Stimulated activated CD8-positive, alpha-beta memory T cell treated with anti-CD3 and anti-CD28 coated beads, Interleukin-12 subunit alpha, Interleukin-12 subunit beta, amount 100 ng/mL, for 4 hours (primary cell): ENCODE data around the gene PDP2.
A peak's percentile ranks its signal among the peaks of the same experiment; 100 is the strongest.
"Not testable (repeated sequence)": the region's sequence is repeated elsewhere in the genome, so short reads cannot be mapped to it uniquely, and the experiment has no call there.

Experiments
- DNase-seq: peaks from one replicate; pipeline ENCODE4 v3.0.0-alpha.2; 2020; ENCODE audit warnings: low read depth

PDP2 gene

GRCh38 chr16:66853261-66854139 is 26.8 kb upstream of the PDP2 start:
- DNase-seq: no peak

- DNase-seq: no peak
Measured at GRCh38 chr16:66856184-66856730, 24.1 kb upstream of the PDP2 start.

- no peak for DNase-seq
Measured at GRCh38 chr16:66856801-66857200, 23.5 kb upstream of the PDP2 start.

GRCh38 chr16:66857437-66857836 is 22.9 kb upstream of the PDP2 start:
- no peak for DNase-seq

- DNase-seq: no peak
Measured at GRCh38 chr16:66858740-66859396, 21.4 kb upstream of the PDP2 start.

GRCh38 chr16:66859397-66860068 is 20.8 kb upstream of the PDP2 start:
- DNase-seq: no peak

- no peak for DNase-seq
Measured at GRCh38 chr16:66862023-66862520, 18.2 kb upstream of the PDP2 start.

GRCh38 chr16:66863707-66864106 is 16.6 kb upstream of the PDP2 start:
- DNase-seq: no peak

GRCh38 chr16:66869424-66869823 is 10.9 kb upstream of the PDP2 start:
- no peak for DNase-seq

- not testable (repeated sequence) for DNase-seq
Measured at GRCh38 chr16:66871363-66871762, 9.0 kb upstream of the PDP2 start.

- no peak for DNase-seq
Measured at GRCh38 chr16:66871840-66872239, 8.5 kb upstream of the PDP2 start.

GRCh38 chr16:66872559-66872942 is 7.8 kb upstream of the PDP2 start:
- DNase-seq: no peak

GRCh38 chr16:66872943-66873684 is 7.2 kb upstream of the PDP2 start:
- peak; percentile 79 for DNase-seq

GRCh38 chr16:66873685-66874055 is 6.6 kb upstream of the PDP2 start:
- DNase-seq: no peak

GRCh38 chr16:66874079-66874775 is 6.1 kb upstream of the PDP2 start:
- no peak for DNase-seq

GRCh38 chr16:66878067-66878466 is 2.2 kb upstream of the PDP2 start:
- no peak for DNase-seq

GRCh38 chr16:66881014-66881417 is 701 bp downstream of the PDP2 start:
- no peak for DNase-seq

GRCh38 chr16:66881560-66881959 is 1.2 kb downstream of the PDP2 start:
- no peak for DNase-seq

- no peak for DNase-seq
Measured at GRCh38 chr16:66881964-66882508, 1.7 kb downstream of the PDP2 start.

GRCh38 chr16:66882702-66883101 is 2.4 kb downstream of the PDP2 start:
- no peak for DNase-seq

GRCh38 chr16:66885491-66885890 is 5.2 kb downstream of the PDP2 start:
- no peak for DNase-seq
